Vagina (tissue), 2 donors: Measurements from ENCODE around the gene TALDO1. TPM values are rescaled to one million over a fixed set of nuclear protein-coding genes. Genes with fewer than 3 reads are reported as not detected.

Source experiments
- DNase-seq, 2 donors: peaks; one replicate each; pipeline ENCODE4 v3.0.0-alpha.2; 2017; ENCODE audit errors: extremely low spot score in 2 of 2
- H3K27ac ChIP-seq: fragments of 200-600 bp; sonication (generic); one replicate; pipeline ENCODE4 v1.5.1; 2019
- H3K27me3 ChIP-seq: fragments of 200-600 bp; sonication (generic); one replicate; pipeline ENCODE4 v1.5.1; 2019
- H3K36me3 ChIP-seq, 2 donors: fragments of 200-600 bp; sonication (generic); one replicate each; pipeline ENCODE4 v1.5.1; 2017 to 2019
- H3K4me1 ChIP-seq: fragments of 200-600 bp; sonication (generic); one replicate; pipeline ENCODE4 v1.5.1; 2019
- H3K4me3 ChIP-seq, 2 donors: fragments of 200-600 bp; sonication (generic); 1 replicate in 1 of 2; 2 replicates in 1 of 2; pipeline ENCODE4 v1.5.1; 2016 to 2019
- H3K9me3 ChIP-seq: fragments of 200-600 bp; sonication (generic); one replicate; pipeline ENCODE4 v1.5.1; 2019
- CTCF ChIP-seq, 3 experiments: fragments of 450-650 bp in 2 of 3; fragments of 200-600 bp in 1 of 3; sonication (generic) in 1 of 3; IDR thresholded peaks; one replicate each; pipeline ENCODE4 v1.5.1; 2017 to 2019; ENCODE audit warnings: antibody characterized with exemption in 3 of 3, mild to moderate bottlenecking in 2 of 3, moderate library complexity in 2 of 3
- POLR2A ChIP-seq, 2 donors: fragments of 450-650 bp; IDR thresholded peaks; one replicate each; pipeline ENCODE4 v1.6.1; 2017; ENCODE audit warnings: antibody characterized with exemption in 2 of 2, mild to moderate bottlenecking in 2 of 2, moderate library complexity in 2 of 2
- POLR2AphosphoS5 ChIP-seq, 2 donors: sonication (generic); formaldehyde crosslinking; IDR thresholded peaks; one replicate each; pipeline ENCODE4 v1.9.0; 2017; ENCODE audit warnings: antibody characterized with exemption in 2 of 2, mild to moderate bottlenecking in 2 of 2, low read depth in 1 of 2; ENCODE audit not compliant: insufficient read depth in 1 of 2
- intact Hi-C: fragments of 100-400 bp; cut with DNase I; formaldehyde crosslinking; loops from one replicate; pipeline ENCODE4 v1.15.1; 2023
- small RNA-seq: library from RNA; depleted of rRNA; stranded (forward); fragments of <200 nt; gene quantifications from one replicate; pipeline ENCODE3, GENCODE V24; 2016
- total RNA-seq: library from RNA; depleted of rRNA; stranded (reverse); fragments of >200 nt; gene quantifications from one replicate; pipeline ENCODE4 v1.2.3, GENCODE V29; 2016

TALDO1 gene
- total RNA-seq, 1 donor from 2014 or later = 158 TPM

GRCh38 chr11:813072-813455 is 65.8 kb downstream of the TALDO1 start:
- Histone ChIP-seq H3K4me1 (peaks cover 33% of the 10 kb centered on the region), H3K9me3 (no peaks in the 10 kb centered on the region), H3K4me3 (no peak overlapping the region), H3K27me3 (no peaks in the 10 kb centered on the region), H3K27ac (no peak overlapping the region), H3K36me3 (peaks cover 0 to 30% of the 10 kb centered on the region in 2 donors)
- intact Hi-C loops = no loop called here
- DNase-seq = no peak
- TF ChIP-seq CTCF (IDR thresholded peaks at IDR 0.05) = no peak
- TF ChIP-seq POLR2AphosphoS5 (IDR thresholded peaks at IDR 0.05; ENCODE audit: insufficient read depth in 1 of 2, low read depth in 1 of 2) = no peak
- no peak for TF ChIP-seq POLR2A (IDR thresholded peaks at IDR 0.05)

GRCh38 chr11:813456-814096 is 66.3 kb downstream of the TALDO1 start:
- DNase-seq = no peak
- H3K4me3 ChIP-seq = no peak overlapping the region
- H3K27ac ChIP-seq = no peak overlapping the region
- intact Hi-C loops = no loop called here
- peaks cover 0 to 30% of the 10 kb centered on the region in 2 donors for H3K36me3 ChIP-seq
- H3K4me1 ChIP-seq = peaks cover 33% of the 10 kb centered on the region
- TF ChIP-seq POLR2A (IDR thresholded peaks at IDR 0.05) (no peak), CTCF (IDR thresholded peaks at IDR 0.05) (no peak), POLR2AphosphoS5 (IDR thresholded peaks at IDR 0.05; ENCODE audit: insufficient read depth in 1 of 2, low read depth in 1 of 2) (no peak)
- no peaks in the 10 kb centered on the region for H3K9me3 ChIP-seq
- no peaks in the 10 kb centered on the region for H3K27me3 ChIP-seq

Small RNAs within 50 kb of the gene (small RNA-seq; reads per million reads assigned to genes)
- not detected for gene SNORA52

Other genes with a start within 250 kb of the TALDO1 start
- gene RNH1, start 240.2 kb upstream of the TALDO1 start, total RNA-seq = 252 TPM
- 53.5 TPM for gene HRAS, start 211.9 kb upstream of the TALDO1 start, total RNA-seq
- gene LRRC56, start 209.9 kb upstream of the TALDO1 start, total RNA-seq = 0.49 TPM
- 1.7 TPM for gene LMNTD2, start 186.7 kb upstream of the TALDO1 start, total RNA-seq
- gene RASSF7, start 186.5 kb upstream of the TALDO1 start, total RNA-seq = 14.7 TPM
- gene PHRF1, start 171.0 kb upstream of the TALDO1 start, total RNA-seq = 26.0 TPM
- 18.9 TPM for gene IRF7, start 131.5 kb upstream of the TALDO1 start, total RNA-seq
- not detected for gene CDHR5, start 122.5 kb upstream of the TALDO1 start, total RNA-seq
- not detected for gene SCT, start 120.3 kb upstream of the TALDO1 start, total RNA-seq
- gene DRD4, start 110.2 kb upstream of the TALDO1 start, total RNA-seq = 1.2 TPM
- 33.6 TPM for gene DEAF1, start 52.2 kb upstream of the TALDO1 start, total RNA-seq
- gene TMEM80, start 51.6 kb upstream of the TALDO1 start, total RNA-seq = 12.8 TPM
- 195 TPM for gene EPS8L2, start 41.2 kb upstream of the TALDO1 start, total RNA-seq
- 33.4 TPM for gene GATD1, start 30.0 kb downstream of the TALDO1 start, total RNA-seq
- 1.7 TPM for gene CEND1, start 42.6 kb downstream of the TALDO1 start, total RNA-seq
- gene SLC25A22, start 50.8 kb downstream of the TALDO1 start, total RNA-seq = 10.3 TPM
- 16.5 TPM for gene PIDD1, start 57.8 kb downstream of the TALDO1 start, total RNA-seq
- 1,068 TPM for gene RPLP2, start 62.5 kb downstream of the TALDO1 start, total RNA-seq
- gene PNPLA2, start 71.5 kb downstream of the TALDO1 start, total RNA-seq = 103 TPM
- gene CRACR2B, start 80.5 kb downstream of the TALDO1 start, total RNA-seq = 4.9 TPM
- gene CD151, start 85.5 kb downstream of the TALDO1 start, total RNA-seq = 150 TPM
- 53.8 TPM for gene POLR2L, start 95.1 kb downstream of the TALDO1 start, total RNA-seq
- gene TSPAN4, start 95.4 kb downstream of the TALDO1 start, total RNA-seq = 99.0 TPM
- 72.9 TPM for gene CHID1, start 163.3 kb downstream of the TALDO1 start, total RNA-seq
- gene AP2A2, start 178.4 kb downstream of the TALDO1 start, total RNA-seq = 58.7 TPM